HFF-Myc (cell line): Measurements from ENCODE around the gene AFDN.

Source experiments
- DNase-seq: peaks from one replicate; pipeline ENCODE4 v3.0.0-alpha.2; 2011; ENCODE audit warnings: low read depth; ENCODE audit errors: extremely low read depth
- H3K4me3 ChIP-seq: replicated peaks from 2 replicates; pipeline ENCODE4 v1.5.1; 2011; ENCODE audit warnings: low read depth, mild to moderate bottlenecking, control low read depth, low read length
- TF ChIP-seq, protein P1 (sequence below): IDR thresholded peaks from 2 replicates; pipeline ENCODE4 v1.5.1; 2012; ENCODE audit warnings: mild to moderate bottlenecking, low read depth, low read length, control low read depth; ENCODE audit errors: missing control alignments

The AFDN gene

DNA sequence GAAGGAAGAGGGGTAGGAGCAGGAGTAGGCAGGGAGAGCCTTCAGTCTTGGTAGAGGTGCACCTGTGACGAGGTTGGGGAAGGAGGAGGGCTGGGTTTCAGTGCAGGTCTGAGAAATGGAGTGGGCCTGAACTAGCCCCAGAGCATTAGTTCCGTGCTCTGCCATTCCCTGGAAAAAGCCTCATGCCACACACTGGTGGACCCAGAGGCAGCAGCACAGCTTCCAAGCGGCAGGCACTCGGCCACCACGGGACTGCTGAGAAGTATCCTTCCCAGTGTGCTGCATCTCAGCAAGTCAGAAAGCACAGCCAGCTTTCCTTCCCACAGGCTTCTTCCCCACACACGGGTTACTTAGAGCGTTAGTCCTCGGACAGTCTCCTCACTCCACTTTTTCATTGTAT is 93.5 kb downstream of the AFDN start:
- no peak overlapping the region for H3K4me3 ChIP-seq
- no peak for DNase-seq
- TF ChIP-seq, protein P1, sequence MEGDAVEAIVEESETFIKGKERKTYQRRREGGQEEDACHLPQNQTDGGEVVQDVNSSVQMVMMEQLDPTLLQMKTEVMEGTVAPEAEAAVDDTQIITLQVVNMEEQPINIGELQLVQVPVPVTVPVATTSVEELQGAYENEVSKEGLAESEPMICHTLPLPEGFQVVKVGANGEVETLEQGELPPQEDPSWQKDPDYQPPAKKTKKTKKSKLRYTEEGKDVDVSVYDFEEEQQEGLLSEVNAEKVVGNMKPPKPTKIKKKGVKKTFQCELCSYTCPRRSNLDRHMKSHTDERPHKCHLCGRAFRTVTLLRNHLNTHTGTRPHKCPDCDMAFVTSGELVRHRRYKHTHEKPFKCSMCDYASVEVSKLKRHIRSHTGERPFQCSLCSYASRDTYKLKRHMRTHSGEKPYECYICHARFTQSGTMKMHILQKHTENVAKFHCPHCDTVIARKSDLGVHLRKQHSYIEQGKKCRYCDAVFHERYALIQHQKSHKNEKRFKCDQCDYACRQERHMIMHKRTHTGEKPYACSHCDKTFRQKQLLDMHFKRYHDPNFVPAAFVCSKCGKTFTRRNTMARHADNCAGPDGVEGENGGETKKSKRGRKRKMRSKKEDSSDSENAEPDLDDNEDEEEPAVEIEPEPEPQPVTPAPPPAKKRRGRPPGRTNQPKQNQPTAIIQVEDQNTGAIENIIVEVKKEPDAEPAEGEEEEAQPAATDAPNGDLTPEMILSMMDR: no peak

DNA sequence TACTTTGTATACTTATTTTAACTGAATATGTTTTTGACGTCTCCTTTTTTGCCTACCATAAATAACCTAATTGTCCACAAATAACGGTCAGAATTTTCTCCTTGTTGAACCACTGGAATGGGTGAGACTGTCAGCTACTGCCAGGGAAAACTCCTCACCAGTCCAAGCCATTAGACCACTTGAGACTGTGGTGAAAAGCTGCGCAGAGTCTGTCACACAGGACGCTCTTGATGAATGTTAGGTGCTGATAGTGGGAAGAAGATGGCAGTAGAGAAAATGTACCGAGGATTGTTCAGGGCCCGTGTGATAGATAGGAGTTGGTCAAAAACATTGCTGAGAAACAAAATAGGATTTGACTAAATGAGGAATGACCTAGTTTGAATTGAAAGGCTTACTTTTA is 95.1 kb downstream of the AFDN start:
- no peak for DNase-seq
- no peak overlapping the region for H3K4me3 ChIP-seq
- TF ChIP-seq, protein P1: no peak

DNA sequence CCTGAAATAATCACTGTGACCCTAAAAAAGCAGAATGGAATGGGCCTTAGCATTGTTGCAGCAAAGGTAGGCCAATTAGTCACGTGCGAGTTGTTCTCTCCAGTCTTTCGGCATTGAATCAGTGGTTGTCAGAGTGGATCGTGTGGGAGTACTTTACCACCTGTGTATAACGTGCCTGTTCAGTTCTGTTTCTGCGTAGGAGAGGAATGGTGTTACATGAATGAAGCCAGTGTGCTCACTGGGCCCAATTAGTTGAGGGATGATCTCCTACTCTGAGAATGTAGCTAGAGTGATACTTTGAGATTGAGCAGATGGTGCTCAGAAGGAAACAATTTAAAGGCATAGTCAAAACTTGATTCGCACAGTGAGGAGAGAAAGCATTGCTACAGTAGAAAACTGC is 98.3 kb downstream of the AFDN start:
- no peak overlapping the region for H3K4me3 ChIP-seq
- no peak for DNase-seq
- TF ChIP-seq, protein P1: no peak

DNA sequence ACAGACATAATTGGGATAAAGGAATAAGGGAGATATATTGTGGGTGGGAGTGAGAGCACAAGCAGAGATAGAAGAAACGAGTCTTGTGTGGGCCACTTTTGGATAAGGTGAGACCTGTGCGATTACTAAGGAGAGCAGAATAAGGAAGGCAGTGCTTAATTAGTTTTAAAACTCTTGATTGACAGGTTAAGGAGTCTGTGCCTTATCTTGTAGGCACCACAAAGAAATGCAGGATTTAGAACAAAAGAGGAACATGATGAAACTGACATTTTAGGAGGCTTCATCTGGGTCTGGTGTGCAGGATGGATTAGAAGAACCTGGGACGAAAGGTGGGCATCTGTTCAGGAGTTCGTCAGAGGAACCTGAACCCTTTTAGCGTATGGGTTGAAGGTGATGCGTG is 100.5 kb downstream of the AFDN start:
- H3K4me3 ChIP-seq: no peak overlapping the region
- no peak for DNase-seq

DNA sequence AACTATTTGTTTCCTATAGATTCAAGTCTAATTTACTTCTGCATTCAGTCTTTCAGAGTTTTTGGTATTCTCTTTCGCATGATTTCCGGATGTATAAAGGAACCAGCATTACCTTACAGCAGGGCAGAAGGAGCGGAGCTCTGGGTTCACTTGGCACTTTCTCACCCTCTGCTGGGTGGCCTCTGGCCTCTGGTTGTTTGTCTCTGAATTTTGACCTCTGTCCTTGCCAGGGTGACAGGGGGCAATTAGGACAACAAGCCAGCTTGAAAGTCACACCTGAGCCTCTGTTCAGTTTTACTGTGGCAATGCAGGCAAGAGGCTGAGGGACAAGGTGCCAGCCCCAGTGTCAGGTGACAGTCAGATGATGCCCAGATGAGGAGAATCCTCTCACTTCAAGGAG is 101.4 kb downstream of the AFDN start:
- H3K4me3 ChIP-seq: no peak overlapping the region
- DNase-seq: no peak
- TF ChIP-seq, protein P1: no peak

More for the DNA sequence above, 100.5 kb downstream of the AFDN start:
- TF ChIP-seq, protein P1: no peak

DNA sequence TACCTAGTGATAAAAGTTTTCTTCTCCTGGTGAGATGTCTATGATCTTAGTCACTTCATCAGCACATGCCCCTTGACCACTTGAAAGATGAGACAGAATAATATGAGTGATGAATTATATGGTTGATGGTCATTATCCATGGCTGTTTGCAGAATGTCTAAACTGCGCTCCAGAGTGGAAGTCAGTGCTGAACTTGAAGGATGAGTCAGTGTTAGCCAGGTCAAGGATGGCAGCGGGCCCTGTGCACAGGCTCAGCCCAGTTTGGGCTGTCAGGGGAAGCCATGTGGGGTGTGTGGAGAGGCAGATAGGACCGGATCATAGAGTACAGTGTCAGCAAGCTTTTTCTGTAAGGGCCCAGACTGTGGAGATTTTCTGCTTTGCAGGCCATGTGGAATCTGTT is 103.6 kb downstream of the AFDN start:
- TF ChIP-seq, protein P1: no peak
- no peak for DNase-seq
- H3K4me3 ChIP-seq: no peak overlapping the region

DNA sequence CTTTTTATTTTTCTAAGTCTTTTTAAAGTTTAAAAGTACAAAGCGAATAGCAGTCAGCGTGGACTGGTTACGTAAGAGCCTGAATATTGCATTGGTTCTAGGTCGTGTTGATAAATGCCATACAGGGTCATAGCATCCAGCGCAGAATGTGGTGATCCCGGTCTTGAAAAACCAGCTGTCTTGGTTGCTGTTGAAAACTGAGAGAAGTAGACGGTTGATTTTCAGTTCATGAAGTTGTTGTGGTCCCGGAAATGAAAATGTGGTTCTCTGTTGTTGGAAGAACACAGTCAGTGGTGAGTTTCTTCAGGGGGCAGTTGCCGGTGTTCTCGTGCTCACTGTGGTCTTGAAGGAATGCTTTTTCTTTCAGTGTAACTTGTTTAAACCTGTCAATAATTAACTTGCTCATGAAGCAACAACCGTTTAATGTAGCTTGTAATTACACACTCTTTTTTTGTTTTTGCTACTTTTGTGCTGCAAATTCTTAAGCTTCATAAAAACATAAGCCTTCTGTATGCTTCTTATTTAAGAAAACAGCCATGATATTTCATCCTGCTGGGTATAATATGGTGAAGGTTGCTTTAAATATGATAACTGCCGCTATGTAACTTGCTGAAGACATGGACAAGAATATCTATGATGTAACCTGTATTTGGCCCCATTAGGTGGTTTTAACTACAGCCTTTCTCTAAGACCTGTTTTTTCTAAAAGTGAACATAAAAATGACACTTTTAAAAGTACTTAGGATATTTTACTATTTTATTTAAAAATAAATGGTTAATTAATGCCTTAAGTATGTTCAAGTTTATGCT is 106.0 kb downstream of the AFDN start:
- TF ChIP-seq, protein P1: no peak
- no peak overlapping the region for H3K4me3 ChIP-seq
- DNase-seq: no peak
